ENCODE measurements around the gene ALOX15B.

The ALOX15B gene

DNA sequence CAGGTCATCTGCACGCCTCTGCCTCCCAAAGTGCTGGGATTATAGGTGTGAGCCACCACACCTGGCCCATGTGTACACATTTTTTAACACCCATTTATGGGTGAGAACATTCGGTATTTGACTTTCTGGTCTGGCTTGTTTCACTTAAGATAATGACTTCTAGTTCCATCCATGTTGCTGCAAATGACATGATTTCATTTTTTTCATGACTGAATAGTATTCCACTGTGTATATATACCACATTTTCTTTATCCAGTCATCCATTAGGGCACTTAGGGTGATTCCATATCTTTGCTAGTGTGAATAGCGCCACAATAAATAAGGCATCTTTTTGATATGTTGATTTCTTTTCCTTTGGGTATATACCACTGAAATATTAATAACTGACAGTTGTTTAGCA is 43.0 kb downstream of the ALOX15B start:
- Mint-ChIP-seq H3K4me3 (no peak overlapping the region), H3K36me3 (peaks cover 3 to 6% of the 10 kb centered on the region in 2 donors), H3K9me3 (no peaks in the 10 kb centered on the region), H3K4me1 (peaks cover 13 to 19% of the 10 kb centered on the region in 2 donors), H3K27me3 (peaks cover 4 to 7% of the 10 kb centered on the region in 2 donors), H3K27ac (no peak overlapping the region)
- no peak for DNase-seq
- ATAC-seq (replicated peaks), result no peak

DNA sequence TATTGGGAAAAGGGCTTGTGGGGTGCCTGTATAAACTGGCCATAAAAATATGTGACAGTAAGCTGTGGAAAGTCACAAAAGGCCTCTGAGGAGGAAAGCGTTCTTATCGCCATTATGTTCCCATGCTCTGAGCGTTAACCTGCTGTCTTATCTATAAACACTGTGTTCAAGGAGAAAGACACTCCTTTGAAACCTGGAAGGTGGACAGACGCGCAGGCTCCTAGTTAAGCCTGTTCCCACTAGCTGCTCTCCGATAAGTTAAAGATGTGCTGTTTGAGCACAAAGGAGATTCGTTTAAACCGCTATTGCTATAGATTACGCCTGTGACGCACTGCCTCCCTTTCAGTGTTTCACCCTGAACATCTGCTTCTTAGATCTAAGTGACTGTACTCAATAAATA is 43.4 kb downstream of the ALOX15B start:
- Mint-ChIP-seq H3K36me3 (peaks cover 3 to 6% of the 10 kb centered on the region in 2 donors), H3K4me3 (no peak overlapping the region), H3K27ac (no peak overlapping the region), H3K9me3 (no peaks in the 10 kb centered on the region), H3K27me3 (peaks cover 4 to 11% of the 10 kb centered on the region in 2 donors), H3K4me1 (peaks cover 13 to 19% of the 10 kb centered on the region in 2 donors)
- DNase-seq, result no peak
- no peak for ATAC-seq (replicated peaks)

DNA sequence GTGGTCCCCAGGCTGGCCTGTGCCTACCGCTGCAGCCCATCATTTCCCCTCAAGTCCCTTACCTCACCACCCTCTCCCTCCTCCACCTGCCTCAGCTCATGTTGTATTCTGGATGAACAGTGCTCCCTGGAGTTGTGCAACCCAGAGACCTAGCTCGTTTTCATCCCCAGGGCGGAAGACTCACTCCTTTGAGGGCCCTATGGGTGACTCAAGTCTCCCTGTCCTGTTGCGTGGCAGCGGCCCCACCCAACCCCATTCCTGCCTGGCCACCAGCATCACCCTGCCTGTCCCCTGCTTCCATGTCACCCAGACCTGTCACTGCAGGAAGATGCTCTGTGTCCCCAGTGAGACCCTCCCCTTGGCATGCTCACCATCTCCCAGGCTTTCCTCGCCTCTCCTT is 45.4 kb downstream of the ALOX15B start:
- no peak overlapping the region for H3K4me3 Mint-ChIP-seq
- H3K27me3 Mint-ChIP-seq, result peaks cover 11 to 18% of the 10 kb centered on the region in 2 donors
- DNase-seq (no peak), ATAC-seq (replicated peaks) (no peak)
- H3K4me1 Mint-ChIP-seq, result peaks cover 14 to 19% of the 10 kb centered on the region in 2 donors
- peaks cover 3 to 6% of the 10 kb centered on the region in 2 donors for H3K36me3 Mint-ChIP-seq
- no peak overlapping the region for H3K27ac Mint-ChIP-seq
- no peaks in the 10 kb centered on the region for H3K9me3 Mint-ChIP-seq

DNA sequence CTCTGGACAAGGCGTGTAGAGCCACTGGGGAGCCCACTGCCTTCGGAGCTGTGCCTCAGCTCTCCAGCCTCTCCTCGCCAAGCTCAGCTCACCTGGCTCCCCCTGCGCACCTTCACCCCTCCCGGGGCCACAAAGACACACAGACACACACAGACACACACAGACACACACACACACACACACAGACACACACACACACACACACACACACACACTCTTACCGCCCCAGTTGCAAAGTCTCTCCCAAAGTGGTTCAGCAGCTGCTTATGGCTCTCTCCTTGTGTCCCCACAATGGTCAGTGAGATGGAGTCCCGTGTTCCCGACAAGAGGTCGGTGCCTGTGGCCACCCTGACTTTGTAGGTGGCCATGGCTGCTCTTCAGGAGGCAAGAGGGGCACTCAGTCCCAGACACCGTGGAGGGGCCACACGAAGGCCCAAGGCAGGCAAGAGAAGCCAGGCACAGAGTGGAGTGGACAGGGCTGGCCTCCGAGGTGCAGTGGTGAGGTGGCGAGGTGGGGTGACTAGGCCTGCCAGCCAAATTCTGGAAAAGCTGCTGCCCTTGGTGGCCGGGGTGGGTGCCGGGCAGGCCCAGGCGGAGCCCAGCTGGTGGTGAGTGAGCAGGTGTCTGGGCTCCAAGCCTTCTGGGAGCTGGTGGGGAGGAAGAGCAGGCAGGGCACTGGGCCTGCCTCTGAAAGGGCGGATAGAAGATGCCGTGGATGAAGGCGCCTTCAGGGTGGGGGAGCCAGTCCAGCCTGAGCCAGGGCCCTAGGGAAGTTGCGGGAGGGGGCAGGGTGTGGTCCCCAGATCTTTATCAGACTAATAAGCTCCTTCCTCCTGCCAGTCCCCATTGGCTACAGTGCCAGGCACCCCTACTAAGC is 48.5 kb downstream of the ALOX15B start, which contains the start of gene ALOX12B:
Gene ALOX12B (minus strand): TSS at position 642 of the 877 bp plus-strand sequence. CDS start 274 bp downstream, at position 368.
- DNase-seq, result no peak
- Mint-ChIP-seq H3K27me3 (peaks cover 12 to 18% of the 10 kb centered on the region in 2 donors), H3K4me1 (peaks cover 24% of the 10 kb centered on the region in 2 donors)

DNA sequence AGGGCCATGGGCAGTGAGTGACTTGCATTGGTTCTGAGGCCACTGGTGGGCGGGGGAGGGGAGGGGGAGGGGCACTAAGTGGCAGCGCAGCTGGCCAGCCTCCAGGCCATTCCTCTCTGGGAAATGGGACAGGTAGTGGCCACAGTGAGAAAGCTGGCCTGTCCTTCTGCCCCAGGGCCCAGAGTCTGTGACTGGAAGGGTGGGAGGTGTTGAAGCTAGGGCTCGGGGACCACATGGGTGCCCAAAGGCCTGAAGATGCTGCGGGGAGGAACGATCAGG is 49.0 kb downstream of the ALOX15B start:
- Mint-ChIP-seq H3K4me3 (no peak overlapping the region), H3K27me3 (peaks cover 12 to 18% of the 10 kb centered on the region in 2 donors), H3K4me1 (peaks cover 24% of the 10 kb centered on the region in 2 donors), H3K9me3 (no peaks in the 10 kb centered on the region), H3K36me3 (no peaks in the 10 kb centered on the region), H3K27ac (no peak overlapping the region)
- DNase-seq (no peak), ATAC-seq (replicated peaks) (no peak)

More for the DNA sequence above, 48.5 kb downstream of the ALOX15B start, which contains the start of gene ALOX12B:
- Mint-ChIP-seq H3K27ac (peak within 1 kb of the TSS; percentile 21), H3K4me3 (no peak within 1 kb of the TSS), H3K9me3 (no peaks in the 10 kb centered on the region), H3K36me3 (peaks cover 0 to 3% of the 10 kb centered on the region in 2 donors)
- ATAC-seq (replicated peaks), result no peak

DNA sequence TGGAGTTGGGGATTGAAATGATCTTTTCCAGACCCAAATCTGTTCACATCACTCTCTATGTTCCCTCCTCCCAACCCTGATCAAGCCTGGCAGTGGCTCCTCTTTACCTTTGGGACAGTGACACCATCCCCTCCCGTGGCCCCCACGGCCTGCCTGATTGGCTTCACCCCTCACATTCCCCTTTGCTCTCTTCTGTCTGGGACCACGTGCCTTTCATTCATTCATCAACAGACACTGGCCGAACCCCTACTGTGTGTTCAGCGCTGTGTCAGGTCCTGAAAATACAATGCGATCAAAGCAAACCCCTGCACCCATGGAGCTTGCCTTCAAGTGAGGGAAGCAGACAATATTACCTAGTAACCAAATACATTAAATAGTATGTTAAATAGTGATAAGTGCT is 50.9 kb downstream of the ALOX15B start:
- Mint-ChIP-seq H3K9me3 (no peaks in the 10 kb centered on the region), H3K4me1 (peaks cover 27 to 30% of the 10 kb centered on the region in 2 donors), H3K36me3 (no peaks in the 10 kb centered on the region), H3K27me3 (peaks cover 17 to 20% of the 10 kb centered on the region in 2 donors), H3K4me3 (no peak overlapping the region), H3K27ac (peak overlapping the region; percentile 38)
- no peak for ATAC-seq (replicated peaks)
- no peak for DNase-seq

DNA sequence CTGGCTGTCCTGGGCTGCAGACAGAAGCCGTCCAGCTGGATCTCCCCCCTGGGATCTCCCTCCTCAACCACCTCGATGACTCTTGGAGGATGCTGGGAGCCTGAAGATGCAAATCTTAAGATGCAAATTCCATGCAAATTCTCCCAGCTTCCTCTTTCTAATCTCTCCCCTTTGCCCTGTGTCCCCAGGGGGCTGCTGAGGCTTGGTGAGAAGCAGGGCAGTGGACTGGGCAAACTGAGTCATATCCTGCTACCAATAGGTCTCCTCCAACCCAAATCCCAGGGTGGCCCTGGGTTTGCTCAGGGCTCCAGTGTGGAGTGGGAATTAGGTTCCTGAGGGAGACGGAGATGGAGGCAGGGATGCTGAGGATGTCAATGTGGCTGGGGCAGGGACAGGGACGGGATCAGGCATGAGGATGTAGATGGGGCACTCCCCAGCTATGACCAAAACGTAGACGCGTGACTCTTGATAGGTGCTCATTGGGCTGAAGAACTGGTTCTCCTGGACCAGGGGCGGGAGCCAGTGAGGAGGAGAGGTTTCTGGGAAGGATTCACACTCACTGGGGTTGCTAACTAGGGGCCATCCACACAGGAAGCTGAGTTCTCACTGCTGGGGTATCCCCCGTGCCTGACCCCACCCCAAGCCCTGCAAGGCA is 52.3 kb downstream of the ALOX15B start:
- H3K36me3 Mint-ChIP-seq, result no peaks in the 10 kb centered on the region
- no peaks in the 10 kb centered on the region for H3K9me3 Mint-ChIP-seq
- ATAC-seq (replicated peaks), result peak; percentile 96

DNA sequence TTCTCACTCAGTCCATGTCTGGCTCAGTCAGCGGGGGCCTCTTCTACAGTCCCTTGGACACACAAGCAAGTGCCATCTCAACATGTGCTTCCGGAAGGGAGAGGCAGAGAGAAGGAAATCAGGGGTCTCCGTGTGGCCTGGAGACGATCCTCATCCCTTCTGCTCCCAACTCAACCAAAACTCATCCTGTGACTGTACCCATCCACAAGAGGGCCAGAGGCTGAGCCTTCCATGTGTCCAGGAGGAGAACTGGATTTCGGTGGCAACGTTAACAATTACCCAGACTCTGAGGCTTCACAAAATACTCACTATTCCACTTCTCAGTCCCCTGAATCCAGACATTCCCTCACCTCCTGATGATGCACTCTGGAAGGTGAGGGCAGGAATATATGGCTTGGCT is 56.5 kb downstream of the ALOX15B start:
- DNase-seq, result no peak
- peaks cover 17 to 21% of the 10 kb centered on the region in 2 donors for H3K4me1 Mint-ChIP-seq
- no peak overlapping the region for H3K27ac Mint-ChIP-seq
- H3K9me3 Mint-ChIP-seq, result no peaks in the 10 kb centered on the region
- no peaks in the 10 kb centered on the region for H3K36me3 Mint-ChIP-seq
- no peak overlapping the region for H3K4me3 Mint-ChIP-seq
- no peak for ATAC-seq (replicated peaks)
- H3K27me3 Mint-ChIP-seq, result peaks cover 17 to 29% of the 10 kb centered on the region in 2 donors

More for the DNA sequence above, 52.3 kb downstream of the ALOX15B start:
- DNase-seq, result peak; percentile 84
- Mint-ChIP-seq H3K4me1 (peaks cover 27 to 30% of the 10 kb centered on the region in 2 donors), H3K27me3 (peaks cover 28 to 29% of the 10 kb centered on the region in 2 donors), H3K27ac (peak overlapping the region; percentile 84), H3K4me3 (peak overlapping the region; percentile 42 to 72)

DNA sequence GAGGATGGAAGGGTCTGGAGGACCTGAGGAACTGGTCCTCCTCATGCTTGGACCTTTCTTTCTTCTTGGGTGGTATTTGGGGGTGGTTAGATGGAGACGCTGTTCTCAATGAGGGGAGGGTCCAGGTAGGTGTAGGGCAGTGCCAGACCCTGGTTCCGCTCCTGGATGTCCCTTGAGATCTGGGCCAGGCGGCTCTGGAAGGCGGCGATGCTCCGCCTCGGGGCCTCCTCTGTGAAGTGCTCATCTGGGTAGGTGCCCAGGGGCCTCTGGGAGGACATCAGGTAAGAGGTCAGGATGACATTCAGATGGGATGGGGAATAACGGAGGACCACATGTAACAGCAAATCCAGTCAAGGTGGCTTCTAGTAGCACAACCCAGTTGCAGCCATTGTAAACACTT is 57.7 kb downstream of the ALOX15B start:
- DNase-seq (no peak), ATAC-seq (replicated peaks) (no peak)
- Mint-ChIP-seq H3K9me3 (no peaks in the 10 kb centered on the region), H3K4me1 (peaks cover 7 to 9% of the 10 kb centered on the region in 2 donors), H3K27ac (no peak overlapping the region), H3K27me3 (peaks cover 17 to 29% of the 10 kb centered on the region in 2 donors), H3K4me3 (no peak overlapping the region), H3K36me3 (no peaks in the 10 kb centered on the region)
